ENCODE results near the gene GVQW3. TPM values are rescaled to one million over a fixed set of nuclear protein-coding genes. Genes with fewer than 3 reads are reported as not detected.

The GVQW3 gene
- total and polyA plus RNA-seq, 2 of the 13 experiments (the other 11 are each of a cell fraction or from before 2014, with no cell fraction given) = 5.0 to 5.6 TPM

GRCh38 chr11:76426660-76427059 lies 45.5 kb downstream of the GVQW3 start:
- TF ChIP-seq MEIS2 (CRISPR knock-in tag; IDR thresholded peaks at IDR 0.05) (no peak), ZNF121 (CRISPR knock-in tag; IDR thresholded peaks at IDR 0.05) (no peak), MXD4 (CRISPR knock-in tag; IDR thresholded peaks at IDR 0.05) (no peak), RFXANK (CRISPR knock-in tag; IDR thresholded peaks at IDR 0.05) (no peak), ZNF143 (CRISPR knock-in tag; IDR thresholded peaks at IDR 0.05) (no peak), ASH2L (IDR thresholded peaks at IDR 0.05; ENCODE audit: insufficient read length, low read depth, low read length) (no peak), ZNF879 (CRISPR knock-in tag; IDR thresholded peaks at IDR 0.05) (no peak), U2AF1 (optimal IDR thresholded peaks at IDR 0.05; ENCODE audit: low read depth, low read length) (no peak), THRA (CRISPR knock-in tag; IDR thresholded peaks at IDR 0.05; ENCODE audit: borderline replicate concordance) (no peak), SRSF9 (IDR thresholded peaks at IDR 0.05; ENCODE audit: borderline replicate concordance, insufficient read depth, low read depth, low read length, poor library complexity, severe bottlenecking) (no peak), CBX2 (IDR thresholded peaks at IDR 0.05; ENCODE audit: low read depth, low read length) (no peak), CBX2 (CRISPR knock-in tag; IDR thresholded peaks at IDR 0.05; ENCODE audit: low read depth) (no peak), ZNF674 (CRISPR knock-in tag; IDR thresholded peaks at IDR 0.05; ENCODE audit: low read depth) (no peak), SP140L (CRISPR knock-in tag; IDR thresholded peaks at IDR 0.05; ENCODE audit: borderline replicate concordance) (no peak), ZFP37 (CRISPR knock-in tag; IDR thresholded peaks at IDR 0.05; ENCODE audit: borderline replicate concordance) (no peak), ARNTL (CRISPR knock-in tag; IDR thresholded peaks at IDR 0.05) (no peak), HDAC1 (CRISPR knock-in tag; IDR thresholded peaks at IDR 0.05) (no peak), ZSCAN31 (CRISPR knock-in tag; IDR thresholded peaks at IDR 0.05; ENCODE audit: low read depth) (no peak), ZNF234 (CRISPR knock-in tag; conservative IDR thresholded peaks at IDR 0.05) (no peak)
- TF ChIP-seq, protein P1, sequence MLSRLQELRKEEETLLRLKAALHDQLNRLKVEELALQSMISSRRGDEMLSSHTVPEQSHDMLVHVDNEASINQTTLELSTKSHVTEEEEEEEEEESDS (CRISPR knock-in tag; IDR thresholded peaks at IDR 0.05; ENCODE audit: borderline replicate concordance) = no peak
- in situ Hi-C loops (cut with HindIII; ENCODE audit: extremely low pct_ligation_motif_present, low pct_unique_long_range_greater_than_20kb) (no loop called here), intact Hi-C loops (cut with micrococcal nuclease; ENCODE audit: unreplicated experiment) (no loop called here)
- DNase-seq (ENCODE audit: low spot score) (no peak), FAIRE-seq (no peak), ATAC-seq (no peak)
- no peak overlapping the region for H3K4me3 ChIP-seq (replicated peaks in 1 of 3; ENCODE audit: insufficient read depth in 1 of 3, low read depth in 2 of 3, low read length in 3 of 3)
- no peaks in the 10 kb centered on the region for H3K36me3 ChIP-seq (replicated peaks in 1 of 2; ENCODE audit: control insufficient read depth in 1 of 2, insufficient read depth in 2 of 2, low read length in 2 of 2)
- H3K4me1 ChIP-seq (ENCODE audit: insufficient read depth, low read length) = no peaks in the 10 kb centered on the region
- no peak overlapping the region for H3K27ac ChIP-seq (ENCODE audit: extremely low read length, insufficient read depth, low read length)
- H3K4me2 ChIP-seq (ENCODE audit: low read depth, low read length) = no peak overlapping the region
- BruUV-seq (replicated peaks) = no TSS peak
- H4K20me1 ChIP-seq (ENCODE audit: insufficient read depth, low read length) = no peaks in the 10 kb centered on the region
- H3K9me3 ChIP-seq (ENCODE audit: low read length) = no peaks in the 10 kb centered on the region
- ChIA-PET POLR2A (no interaction called here), CTCF (ENCODE audit: low intra/inter-chr PET ratio, low total read pairs) (no interaction called here)
- no peak overlapping the region for H2AFZ ChIP-seq (ENCODE audit: low read length)
- no peaks in the 10 kb centered on the region for H3K79me2 ChIP-seq (ENCODE audit: insufficient read depth, low read length)
- H3K27me3 ChIP-seq (ENCODE audit: control insufficient read depth in 1 of 2, insufficient read depth in 2 of 2, low read length in 2 of 2) = peaks cover 1 to 13% of the 10 kb centered on the region in 2 experiments; a peak in 1 of 5 replicates
- no peak overlapping the region for H3K9ac ChIP-seq (ENCODE audit: insufficient read depth, low read depth, low read length)
